LNCAP (cell line): ENCODE measurements around the gene TSTD2.

Experiments
- TF ChIP-seq, protein P1 (sequence below): fragments of 450-650 bp; IDR thresholded peaks from 2 replicates; pipeline ENCODE4 v1.5.1; 2017; ENCODE audit warnings: mild to moderate bottlenecking

The TSTD2 gene

DNA sequence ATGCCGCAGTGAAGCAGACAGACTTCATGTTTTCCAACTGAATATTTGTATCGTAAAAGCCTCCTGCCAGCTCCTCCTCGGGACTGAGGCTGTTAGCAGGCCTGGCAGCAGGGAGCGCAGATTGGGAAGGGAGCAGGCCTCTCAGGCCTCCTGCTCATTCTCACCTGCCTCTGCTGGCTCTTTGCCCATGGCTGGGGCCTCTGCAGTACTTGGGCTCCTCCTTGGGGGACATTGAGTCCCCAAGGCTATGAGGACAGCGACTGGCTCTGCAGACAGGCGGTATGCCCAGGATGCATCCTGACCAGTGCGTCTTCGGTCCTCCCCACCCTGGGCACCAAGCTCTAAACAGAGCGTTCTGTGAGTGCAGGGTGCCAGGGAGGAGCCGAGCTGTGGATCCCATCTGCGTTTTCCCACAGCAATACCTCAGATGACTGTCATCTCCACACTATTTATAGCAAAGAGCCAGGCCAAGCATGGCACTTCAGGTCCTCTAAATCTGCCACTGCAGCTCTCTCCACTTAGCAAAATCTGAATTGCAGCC lies 38.7 kb downstream of the TSTD2 start:
- TF ChIP-seq, protein P1, sequence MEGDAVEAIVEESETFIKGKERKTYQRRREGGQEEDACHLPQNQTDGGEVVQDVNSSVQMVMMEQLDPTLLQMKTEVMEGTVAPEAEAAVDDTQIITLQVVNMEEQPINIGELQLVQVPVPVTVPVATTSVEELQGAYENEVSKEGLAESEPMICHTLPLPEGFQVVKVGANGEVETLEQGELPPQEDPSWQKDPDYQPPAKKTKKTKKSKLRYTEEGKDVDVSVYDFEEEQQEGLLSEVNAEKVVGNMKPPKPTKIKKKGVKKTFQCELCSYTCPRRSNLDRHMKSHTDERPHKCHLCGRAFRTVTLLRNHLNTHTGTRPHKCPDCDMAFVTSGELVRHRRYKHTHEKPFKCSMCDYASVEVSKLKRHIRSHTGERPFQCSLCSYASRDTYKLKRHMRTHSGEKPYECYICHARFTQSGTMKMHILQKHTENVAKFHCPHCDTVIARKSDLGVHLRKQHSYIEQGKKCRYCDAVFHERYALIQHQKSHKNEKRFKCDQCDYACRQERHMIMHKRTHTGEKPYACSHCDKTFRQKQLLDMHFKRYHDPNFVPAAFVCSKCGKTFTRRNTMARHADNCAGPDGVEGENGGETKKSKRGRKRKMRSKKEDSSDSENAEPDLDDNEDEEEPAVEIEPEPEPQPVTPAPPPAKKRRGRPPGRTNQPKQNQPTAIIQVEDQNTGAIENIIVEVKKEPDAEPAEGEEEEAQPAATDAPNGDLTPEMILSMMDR = no peak

DNA sequence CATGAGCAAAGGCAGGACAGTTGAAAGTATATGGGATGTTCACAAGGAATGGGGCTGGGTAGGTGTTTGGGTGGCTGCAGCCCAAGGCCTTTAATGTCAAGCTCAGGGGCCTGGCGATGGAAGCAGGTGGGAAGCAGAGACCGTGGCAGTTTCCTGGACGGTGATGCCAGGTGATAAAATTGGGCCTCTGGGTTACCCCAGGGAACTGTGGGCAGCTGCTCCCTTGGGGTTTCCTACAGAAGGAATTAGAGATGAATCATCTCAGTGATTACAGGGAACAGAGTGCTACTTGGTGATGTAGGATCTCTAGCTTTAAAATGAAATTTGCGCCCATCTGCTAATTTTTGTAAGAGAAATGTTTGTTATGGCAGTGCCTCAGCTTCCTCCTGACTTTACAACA lies 39.2 kb downstream of the TSTD2 start:
- TF ChIP-seq, protein P1 = no peak

GRCh38 chr9:97592126-97592525 lies 41.0 kb downstream of the TSTD2 start:
- TF ChIP-seq, protein P1 = no peak

DNA sequence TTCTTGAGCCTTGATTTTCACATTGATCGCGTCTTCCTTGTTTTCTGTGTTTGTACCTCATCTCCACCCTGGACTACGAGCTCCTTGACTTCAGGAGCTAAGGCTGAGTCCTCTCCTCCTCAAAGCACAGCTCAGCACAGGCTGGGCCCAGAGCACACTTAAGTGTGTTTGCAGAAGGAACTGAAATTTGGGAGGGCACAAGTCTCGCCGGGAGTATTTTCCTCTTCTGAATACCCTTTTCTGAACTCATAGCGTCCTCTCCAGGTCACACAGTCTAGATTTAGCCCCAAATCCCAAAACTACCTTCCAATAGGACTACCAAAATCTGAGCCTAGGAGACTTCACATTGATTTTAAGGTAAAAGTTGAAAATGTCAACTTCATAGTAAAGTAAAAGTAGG lies 41.6 kb downstream of the TSTD2 start:
- TF ChIP-seq, protein P1 = no peak

- TF ChIP-seq, protein P1 = no peak
Measured at GRCh38 chr9:97579914-97580313, 53.3 kb downstream of the TSTD2 start.

DNA sequence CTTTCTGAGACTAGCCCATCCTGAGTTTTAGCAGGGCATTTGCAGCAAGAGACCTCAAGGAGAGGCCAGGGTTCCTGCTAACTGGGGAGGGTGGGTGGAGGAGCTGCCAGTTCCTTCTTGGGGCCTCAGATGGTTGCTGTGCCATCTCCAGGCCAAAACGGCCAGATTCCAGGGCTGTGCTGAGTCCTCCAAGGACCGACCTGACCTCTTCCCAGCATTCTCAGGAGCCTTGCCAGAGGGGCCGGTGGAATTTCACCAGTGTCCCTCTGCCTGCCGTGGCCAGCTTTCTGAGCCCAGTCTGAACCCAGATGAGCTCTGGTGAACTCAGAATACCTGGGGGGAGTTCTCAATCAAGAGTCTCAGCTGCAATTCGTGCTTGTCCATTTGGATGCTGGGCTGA lies 54.3 kb downstream of the TSTD2 start:
- TF ChIP-seq, protein P1 = no peak

DNA sequence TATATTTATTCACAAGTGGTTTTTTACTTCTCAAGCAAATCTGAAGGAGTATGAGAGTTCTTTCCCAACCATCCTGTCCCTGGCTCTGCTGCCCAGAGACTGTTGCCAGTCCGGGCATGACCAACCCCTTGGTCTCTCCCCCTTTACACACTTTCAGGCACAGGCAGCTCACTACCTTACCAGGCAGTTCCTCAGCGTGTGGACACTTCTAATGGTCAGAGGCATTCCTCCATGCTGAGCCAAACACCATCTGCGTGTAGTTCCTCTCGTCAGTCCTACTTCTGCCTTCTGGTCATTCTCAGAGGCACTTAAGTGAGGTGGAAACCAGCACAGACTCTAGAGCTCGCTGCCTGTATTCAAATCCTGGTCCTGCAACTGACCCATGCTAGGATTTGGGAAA lies 56.1 kb downstream of the TSTD2 start:
- TF ChIP-seq, protein P1 = no peak

DNA sequence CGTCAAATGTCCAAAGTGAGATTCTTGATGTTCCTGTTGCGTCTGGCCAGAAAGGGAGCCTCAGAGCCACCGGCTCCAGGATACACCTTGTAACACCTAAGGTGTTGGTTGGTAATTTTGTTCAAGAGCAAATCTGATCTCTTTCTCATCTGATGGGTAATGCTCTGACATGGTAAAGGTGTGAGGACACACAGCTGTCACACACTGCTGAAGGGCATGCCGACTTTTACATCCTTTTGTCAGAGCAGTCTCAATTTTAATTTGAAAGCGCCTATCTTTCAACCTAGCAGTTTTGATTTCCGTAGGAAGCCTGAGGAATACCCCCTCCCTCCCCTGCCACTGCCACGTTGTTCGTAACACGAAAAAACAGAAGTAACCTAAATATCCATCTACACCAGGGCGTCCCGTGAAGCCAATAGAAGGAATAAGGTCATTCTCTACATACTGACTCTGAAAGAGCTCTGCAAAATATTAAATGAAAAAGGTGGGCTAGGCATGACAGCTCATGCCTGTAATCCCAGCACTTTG lies 57.4 kb downstream of the TSTD2 start:
- TF ChIP-seq, protein P1 = no peak
